NCI-H345 treated with DMSO at 0.1 percent for 48 hours (cell line): ENCODE results near the gene CAPN7.

Experiments used
- DNase-seq: peaks from one replicate; lab custom pipeline; 2025; ENCODE audit not compliant: unreplicated experiment; lab: John Stamatoyannopoulos, UW

The CAPN7 gene

DNA sequence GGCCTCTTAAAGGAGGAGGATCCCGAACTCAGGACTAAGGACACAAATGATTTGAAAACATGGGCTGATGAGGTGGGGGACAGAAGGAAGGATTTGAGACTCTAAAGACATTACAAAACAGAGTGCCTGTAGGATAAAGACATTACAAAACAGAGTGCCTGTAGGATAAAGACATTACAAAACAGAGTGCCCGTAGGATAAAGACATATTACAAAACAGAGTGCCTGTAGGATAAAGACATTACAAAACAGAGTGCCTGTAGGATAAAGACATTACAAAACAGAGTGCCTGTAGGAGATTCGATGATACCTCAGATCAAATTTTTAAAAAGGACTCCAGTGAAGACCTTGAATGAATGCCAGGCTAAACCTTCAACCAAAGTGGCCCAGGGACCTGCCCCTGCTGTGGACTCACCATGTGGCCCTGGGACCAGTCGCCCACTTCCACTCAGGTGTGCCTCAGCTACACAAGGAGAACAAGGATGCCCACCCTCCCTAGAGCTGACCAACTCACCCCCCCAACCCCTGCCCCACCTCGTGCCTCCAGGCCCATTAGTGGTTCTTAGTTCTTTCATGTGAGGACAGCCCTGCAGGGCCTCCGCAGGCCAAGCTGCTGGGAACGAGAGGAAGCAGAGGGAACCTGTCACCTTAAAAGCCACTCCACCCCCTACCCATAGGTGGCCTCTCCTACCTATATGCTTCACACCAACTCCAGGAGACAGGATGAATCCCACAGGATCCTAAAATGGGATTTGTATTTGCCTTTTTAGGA, 66.6 kb downstream of the CAPN7 start:
- no peak for DNase-seq

- no peak for DNase-seq
Observed at GRCh38 chr3:15273227-15273626, 67.2 kb downstream of the CAPN7 start.

GRCh38 chr3:15276028-15276724, 70.1 kb downstream of the CAPN7 start:
- DNase-seq, result no peak

- no peak for DNase-seq
Observed at GRCh38 chr3:15277861-15278500, 71.9 kb downstream of the CAPN7 start.

- no peak for DNase-seq
Observed at GRCh38 chr3:15279205-15279604, 73.2 kb downstream of the CAPN7 start.

DNA sequence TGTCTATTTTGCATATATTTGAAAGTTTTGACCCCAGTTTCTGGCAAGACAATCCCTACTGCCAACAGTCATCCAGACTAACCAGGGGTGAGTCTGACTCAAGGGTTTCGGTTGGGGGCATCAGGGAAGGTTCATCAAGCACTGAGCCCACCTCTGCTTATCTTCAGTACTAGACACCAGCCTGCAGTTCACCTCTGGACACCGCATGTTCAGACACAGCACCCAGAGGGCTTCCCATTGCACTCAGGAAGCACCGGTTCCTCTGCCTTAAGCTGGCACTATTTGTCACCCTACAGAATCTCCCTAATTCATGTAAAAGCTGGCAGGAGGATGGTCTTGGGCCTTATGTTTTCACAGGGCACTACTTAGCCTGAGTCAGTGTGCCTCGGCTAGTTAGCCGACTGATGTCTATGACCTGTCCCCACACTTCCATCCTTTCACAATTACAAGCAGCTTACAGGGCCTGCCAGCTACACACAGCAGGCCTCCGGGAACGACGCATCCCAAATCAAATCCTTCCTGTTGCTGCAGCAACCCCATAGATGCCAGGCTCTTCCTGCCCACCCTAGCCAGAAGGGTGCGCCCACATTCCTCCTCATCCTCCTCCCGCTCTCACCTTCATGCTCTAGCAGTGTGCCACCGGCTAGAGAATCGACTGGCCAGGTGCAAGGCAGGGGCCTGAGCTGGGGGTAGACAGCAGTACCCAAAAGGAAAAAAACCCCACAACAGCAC, 73.8 kb downstream of the CAPN7 start:
- DNase-seq, result no peak

DNA sequence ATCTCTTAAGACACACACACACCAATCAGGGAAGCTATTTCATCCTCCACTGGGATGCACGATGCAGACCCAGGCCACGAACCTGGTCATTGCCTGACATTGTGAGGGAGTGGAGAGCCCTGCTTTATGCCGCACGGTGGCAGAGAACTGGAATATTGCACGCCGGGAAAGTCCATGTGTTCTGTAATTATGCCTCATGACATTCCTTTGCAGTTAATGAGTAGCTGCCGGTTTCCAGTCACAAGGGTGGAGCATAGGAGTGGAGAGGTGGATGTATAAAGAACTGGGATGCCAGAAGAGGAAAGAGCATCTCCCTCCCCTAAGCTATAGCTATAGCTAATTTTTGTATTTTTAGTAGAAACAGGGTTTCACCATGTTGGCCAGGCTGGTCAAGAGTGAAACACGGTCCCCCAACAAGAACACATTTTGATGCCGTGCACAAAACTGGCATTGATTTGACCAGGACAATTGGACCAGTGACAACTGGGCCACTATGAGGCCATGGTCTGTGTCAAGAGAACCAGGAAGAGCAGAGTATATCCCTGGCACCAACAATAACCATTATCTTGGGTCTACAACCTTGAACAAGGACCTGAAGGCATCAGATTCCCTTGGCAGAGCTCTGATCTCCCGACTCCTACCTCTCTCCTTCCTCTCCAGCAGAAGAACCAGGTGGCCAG, 74.9 kb downstream of the CAPN7 start:
- no peak for DNase-seq

- DNase-seq, result no peak
Observed at GRCh38 chr3:15281817-15282216, 75.8 kb downstream of the CAPN7 start.

- no peak for DNase-seq
Observed at GRCh38 chr3:15283702-15284101, 77.7 kb downstream of the CAPN7 start.

DNA sequence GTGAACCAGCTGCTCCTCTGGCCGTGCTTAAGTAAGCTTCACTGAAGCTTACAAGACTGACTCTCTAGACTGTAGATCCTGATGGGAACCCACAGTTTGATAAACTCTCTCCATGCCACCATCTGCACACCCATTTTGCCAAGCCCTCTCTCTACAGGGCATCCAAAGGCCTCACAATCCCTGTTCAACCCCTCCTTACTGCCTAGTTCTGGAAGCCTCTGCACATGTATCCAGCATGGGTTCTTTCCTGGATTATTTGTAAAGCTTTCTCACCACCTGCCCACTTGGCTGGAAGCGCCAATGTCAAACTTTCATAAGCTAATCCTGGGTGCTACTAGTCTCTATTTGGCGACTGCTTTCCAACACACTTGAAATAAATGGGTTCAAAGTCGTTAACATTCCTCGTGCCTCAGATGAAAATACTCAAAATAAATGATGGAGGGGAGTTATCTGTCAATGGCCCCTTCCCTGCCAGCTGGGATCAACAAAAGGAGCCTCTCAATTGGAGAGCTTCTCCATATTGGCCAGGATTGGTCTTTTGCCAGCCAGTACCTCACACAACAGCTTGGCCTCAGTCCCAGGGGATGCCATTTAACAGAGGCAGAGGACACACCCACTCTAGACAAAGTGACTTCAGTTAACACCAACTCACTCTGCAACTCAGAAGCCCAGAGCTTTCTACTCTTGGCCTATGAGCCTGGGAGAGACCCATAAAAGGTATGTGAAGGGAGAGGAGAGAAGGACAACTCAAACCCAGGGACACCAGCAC, 78.3 kb downstream of the CAPN7 start:
- peak; percentile 96 for DNase-seq

GRCh38 chr3:15286022-15286421, 80.0 kb downstream of the CAPN7 start:
- no peak for DNase-seq

DNA sequence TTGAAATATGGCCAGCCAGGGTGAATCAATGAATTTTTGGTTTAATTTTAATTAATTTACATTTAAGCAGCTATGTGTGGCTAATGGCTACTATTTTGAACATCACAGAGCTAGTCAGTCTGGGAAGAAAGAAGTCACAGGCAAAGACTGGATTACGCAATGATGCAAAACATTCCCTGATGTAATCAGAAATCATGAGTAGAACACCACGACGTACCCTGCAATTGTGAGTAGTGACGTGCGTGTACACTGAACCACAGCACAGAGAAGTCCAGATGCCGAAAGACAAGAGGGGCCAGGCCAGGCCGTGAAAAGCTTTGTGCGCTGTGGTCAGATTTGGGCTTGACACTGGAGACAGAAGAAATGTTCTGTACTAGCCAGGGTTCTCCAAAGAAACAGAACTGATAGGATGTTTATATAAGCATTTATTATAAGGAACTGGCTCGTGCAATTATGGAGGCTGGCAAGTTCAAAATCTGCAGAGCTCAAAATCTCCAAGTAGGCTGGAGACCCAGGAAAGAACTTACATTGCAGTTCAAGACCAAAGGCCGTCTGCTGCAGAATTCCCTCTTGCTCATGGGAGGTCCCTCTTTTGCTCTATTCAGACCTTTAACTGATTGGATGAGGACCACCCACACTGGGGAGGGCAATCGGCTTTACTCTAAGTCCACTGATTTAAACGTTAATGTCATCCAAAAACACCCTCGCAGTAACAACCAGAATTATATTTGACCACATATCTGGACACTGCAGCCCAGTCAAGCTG, 81.7 kb downstream of the CAPN7 start:
- DNase-seq, result no peak

DNA sequence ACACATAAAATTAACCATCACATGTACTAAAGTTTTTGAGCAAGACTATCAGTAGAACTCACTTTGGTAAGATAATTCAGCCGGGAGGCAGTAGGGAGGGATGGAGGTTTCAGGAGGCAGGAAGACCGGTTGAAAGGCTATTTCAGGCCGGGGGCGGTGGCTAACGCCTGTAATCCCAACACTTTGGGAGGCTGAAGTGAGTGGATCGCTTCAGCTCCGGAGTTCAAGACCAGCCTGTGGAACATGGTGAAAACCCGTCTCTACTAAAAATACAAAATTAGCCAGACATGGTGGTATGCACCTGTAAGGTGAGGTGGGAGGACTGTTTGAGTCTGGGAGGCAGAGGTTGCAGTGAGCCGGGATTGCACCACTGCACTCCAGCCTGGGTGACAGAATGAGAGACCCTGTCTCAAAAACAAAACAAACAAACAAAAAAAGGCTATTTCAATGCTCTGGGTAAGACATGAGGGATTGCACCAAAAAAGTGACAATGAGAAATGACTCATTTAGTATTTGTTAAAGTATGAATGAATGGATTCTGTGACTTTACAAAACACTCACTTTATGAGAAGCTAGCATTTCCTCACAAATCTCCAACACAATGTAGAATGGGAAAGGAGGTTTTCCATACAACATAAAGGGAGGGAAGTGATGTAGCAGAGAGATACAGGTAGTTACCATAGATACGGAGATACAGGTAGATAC, 82.4 kb downstream of the CAPN7 start:
- DNase-seq, result no peak

GRCh38 chr3:15289661-15290060, 83.6 kb downstream of the CAPN7 start:
- no peak for DNase-seq

GRCh38 chr3:15290736-15291135, 84.7 kb downstream of the CAPN7 start:
- DNase-seq, result no peak

GRCh38 chr3:15291589-15292541, 85.8 kb downstream of the CAPN7 start:
- DNase-seq, result no peak

- DNase-seq, result no peak
Observed at GRCh38 chr3:15292765-15293522, 86.9 kb downstream of the CAPN7 start.
